ENCODE data around the gene SMIM9.

DNA sequence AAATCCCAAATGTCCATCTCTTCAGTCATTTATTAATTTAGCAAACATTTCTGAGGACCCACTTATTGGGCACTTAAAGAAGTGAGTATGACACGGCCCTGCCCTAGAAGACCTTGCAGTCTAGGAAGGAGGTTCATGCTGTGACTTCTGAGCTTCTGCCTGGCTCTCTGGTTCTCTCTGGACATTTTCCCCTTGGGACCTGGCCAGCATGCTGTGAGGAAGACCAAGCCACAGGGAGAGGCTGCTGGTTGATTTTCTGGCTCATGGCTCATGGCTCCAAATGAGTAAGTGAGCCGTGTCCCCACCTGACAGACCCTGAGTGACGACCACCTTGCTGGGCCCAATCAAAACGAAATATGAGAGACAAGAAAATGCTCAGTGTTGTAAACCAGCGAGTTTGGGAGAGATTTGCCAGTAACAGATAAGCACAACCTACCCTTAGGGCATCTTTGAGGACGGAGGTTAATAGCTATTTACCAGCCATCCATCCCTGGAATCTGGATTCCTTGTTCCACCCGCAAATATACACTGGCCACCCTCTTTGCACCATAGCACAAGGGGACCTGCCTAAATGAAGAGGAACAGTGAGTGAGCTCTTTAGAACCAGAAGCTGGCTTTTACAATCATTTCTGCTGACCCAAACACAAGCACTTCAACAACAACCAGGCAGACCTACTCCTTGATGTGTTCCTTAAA lies 30.1 kb downstream of the SMIM9 start:
- TF ChIP-seq POLR2A (IDR thresholded peaks at IDR 0.05) (no peak), POLR2AphosphoS5 (IDR thresholded peaks at IDR 0.05) (no peak)
- TF ChIP-seq, protein P1, sequence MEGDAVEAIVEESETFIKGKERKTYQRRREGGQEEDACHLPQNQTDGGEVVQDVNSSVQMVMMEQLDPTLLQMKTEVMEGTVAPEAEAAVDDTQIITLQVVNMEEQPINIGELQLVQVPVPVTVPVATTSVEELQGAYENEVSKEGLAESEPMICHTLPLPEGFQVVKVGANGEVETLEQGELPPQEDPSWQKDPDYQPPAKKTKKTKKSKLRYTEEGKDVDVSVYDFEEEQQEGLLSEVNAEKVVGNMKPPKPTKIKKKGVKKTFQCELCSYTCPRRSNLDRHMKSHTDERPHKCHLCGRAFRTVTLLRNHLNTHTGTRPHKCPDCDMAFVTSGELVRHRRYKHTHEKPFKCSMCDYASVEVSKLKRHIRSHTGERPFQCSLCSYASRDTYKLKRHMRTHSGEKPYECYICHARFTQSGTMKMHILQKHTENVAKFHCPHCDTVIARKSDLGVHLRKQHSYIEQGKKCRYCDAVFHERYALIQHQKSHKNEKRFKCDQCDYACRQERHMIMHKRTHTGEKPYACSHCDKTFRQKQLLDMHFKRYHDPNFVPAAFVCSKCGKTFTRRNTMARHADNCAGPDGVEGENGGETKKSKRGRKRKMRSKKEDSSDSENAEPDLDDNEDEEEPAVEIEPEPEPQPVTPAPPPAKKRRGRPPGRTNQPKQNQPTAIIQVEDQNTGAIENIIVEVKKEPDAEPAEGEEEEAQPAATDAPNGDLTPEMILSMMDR (IDR thresholded peaks at IDR 0.05): no peak
